Measurements from ENCODE around the gene AP3B1.

Gene AP3B1

DNA sequence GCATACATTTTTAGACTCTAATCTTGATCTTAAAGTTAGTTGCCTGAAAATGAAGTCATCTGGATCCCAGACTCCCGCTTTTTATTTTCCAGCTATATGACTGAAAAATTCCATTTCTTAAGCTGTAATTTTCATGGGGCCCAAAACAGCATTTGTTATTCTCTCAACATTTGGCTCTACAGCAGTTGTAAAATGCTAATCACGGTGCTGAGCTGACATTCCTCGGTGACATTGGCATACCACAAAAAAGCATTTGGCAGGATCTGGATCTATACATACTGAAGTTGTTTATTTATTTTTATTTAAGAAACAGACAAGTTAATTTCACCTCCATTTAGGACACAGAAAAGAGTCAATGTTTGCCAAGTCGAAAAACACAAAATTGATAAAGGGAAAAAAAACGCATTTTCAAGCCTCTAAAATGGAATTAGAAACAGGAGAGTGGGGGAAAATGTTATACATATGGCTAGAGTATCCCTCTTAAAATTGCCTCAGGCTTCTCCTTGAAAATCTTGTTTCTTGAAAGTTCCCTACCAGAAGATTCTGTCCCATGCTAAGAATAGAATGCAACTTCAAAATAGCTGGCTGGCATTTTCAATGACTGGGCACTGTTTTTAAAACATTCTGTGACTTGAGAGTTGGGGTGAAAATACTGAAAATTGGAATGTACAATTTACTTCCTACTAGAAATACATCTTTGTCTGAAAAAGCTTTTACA, 310.9 kb downstream of the AP3B1 start:
- H3K36me3 ChIP-seq (ENCODE audit: insufficient read depth, low read length) = no peaks in the 10 kb centered on the region
- H3K9ac ChIP-seq (ENCODE audit: low read length) = no peak overlapping the region
- H3K27ac ChIP-seq (ENCODE audit: low read depth, low read length) = no peak overlapping the region
- H3K4me1 ChIP-seq (ENCODE audit: insufficient read depth, low read length) = peaks cover 5% of the 10 kb centered on the region
- H3K27me3 ChIP-seq (ENCODE audit: control insufficient read depth in 1 of 2, insufficient read depth in 2 of 2, low read length in 2 of 2) = peaks cover 4 to 8% of the 10 kb centered on the region in 2 donors
- H3K4me3 ChIP-seq (ENCODE audit: low read depth in 1 of 2, low read length in 2 of 2) = no peak overlapping the region
- H3K9me3 ChIP-seq (ENCODE audit: low read length) = no peaks in the 10 kb centered on the region

DNA sequence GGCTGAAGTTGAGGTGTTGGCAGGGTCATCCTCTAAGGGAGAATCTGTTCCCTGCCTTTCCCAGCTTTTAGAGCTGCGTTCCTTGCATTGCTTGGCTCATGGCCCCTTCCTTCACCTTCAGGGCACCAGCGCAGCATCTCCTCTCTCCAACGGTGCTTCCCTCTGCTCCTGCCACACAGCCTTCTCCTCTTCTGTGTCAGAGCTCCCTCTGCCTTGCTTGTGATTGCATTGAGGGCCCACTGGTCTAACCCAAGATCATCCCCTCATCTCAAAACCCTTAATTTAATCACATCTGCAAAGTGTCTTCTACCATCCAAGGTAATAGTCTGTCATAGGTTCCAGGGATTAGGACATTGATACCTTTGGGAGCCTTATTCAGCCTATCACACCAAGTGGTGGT, 312.7 kb downstream of the AP3B1 start:
- Histone ChIP-seq H3K27me3 (ENCODE audit: control insufficient read depth in 1 of 2, insufficient read depth in 2 of 2, low read length in 2 of 2) (peaks cover 4 to 8% of the 10 kb centered on the region in 2 donors), H3K9ac (ENCODE audit: low read length) (no peak overlapping the region)

GRCh38 chr5:77974576-77974975, 319.9 kb downstream of the AP3B1 start:
- H3K4me3 ChIP-seq (ENCODE audit: low read depth in 1 of 2, low read length in 2 of 2) = no peak overlapping the region
- no peaks in the 10 kb centered on the region for H3K36me3 ChIP-seq (ENCODE audit: insufficient read depth, low read length)
- H3K27me3 ChIP-seq (ENCODE audit: control insufficient read depth in 1 of 2, insufficient read depth in 2 of 2, low read length in 2 of 2) = peaks cover 33 to 45% of the 10 kb centered on the region in 2 donors
- peaks cover 12% of the 10 kb centered on the region for H3K4me1 ChIP-seq (ENCODE audit: insufficient read depth, low read length)
- no peak overlapping the region for H3K27ac ChIP-seq (ENCODE audit: low read depth, low read length)
- no peak overlapping the region for H3K9ac ChIP-seq (ENCODE audit: low read length)
- H3K9me3 ChIP-seq (ENCODE audit: low read length) = no peaks in the 10 kb centered on the region

More for the DNA sequence above, 312.7 kb downstream of the AP3B1 start:
- Histone ChIP-seq H3K4me3 (ENCODE audit: low read depth in 1 of 2, low read length in 2 of 2) (no peak overlapping the region), H3K27ac (ENCODE audit: low read depth, low read length) (no peak overlapping the region), H3K4me1 (ENCODE audit: insufficient read depth, low read length) (peaks cover 5% of the 10 kb centered on the region), H3K9me3 (ENCODE audit: low read length) (no peaks in the 10 kb centered on the region), H3K36me3 (ENCODE audit: insufficient read depth, low read length) (no peaks in the 10 kb centered on the region)

GRCh38 chr5:77973253-77973609, 321.3 kb downstream of the AP3B1 start:
- peaks cover 33 to 45% of the 10 kb centered on the region in 2 donors for H3K27me3 ChIP-seq (ENCODE audit: control insufficient read depth in 1 of 2, insufficient read depth in 2 of 2, low read length in 2 of 2)
- no peak overlapping the region for H3K4me3 ChIP-seq (ENCODE audit: low read depth in 1 of 2, low read length in 2 of 2)
- H3K9ac ChIP-seq (ENCODE audit: low read length) = no peak overlapping the region
- no peaks in the 10 kb centered on the region for H3K9me3 ChIP-seq (ENCODE audit: low read length)
- peaks cover 12% of the 10 kb centered on the region for H3K4me1 ChIP-seq (ENCODE audit: insufficient read depth, low read length)
- H3K27ac ChIP-seq (ENCODE audit: low read depth, low read length) = no peak overlapping the region
- no peaks in the 10 kb centered on the region for H3K36me3 ChIP-seq (ENCODE audit: insufficient read depth, low read length)

DNA sequence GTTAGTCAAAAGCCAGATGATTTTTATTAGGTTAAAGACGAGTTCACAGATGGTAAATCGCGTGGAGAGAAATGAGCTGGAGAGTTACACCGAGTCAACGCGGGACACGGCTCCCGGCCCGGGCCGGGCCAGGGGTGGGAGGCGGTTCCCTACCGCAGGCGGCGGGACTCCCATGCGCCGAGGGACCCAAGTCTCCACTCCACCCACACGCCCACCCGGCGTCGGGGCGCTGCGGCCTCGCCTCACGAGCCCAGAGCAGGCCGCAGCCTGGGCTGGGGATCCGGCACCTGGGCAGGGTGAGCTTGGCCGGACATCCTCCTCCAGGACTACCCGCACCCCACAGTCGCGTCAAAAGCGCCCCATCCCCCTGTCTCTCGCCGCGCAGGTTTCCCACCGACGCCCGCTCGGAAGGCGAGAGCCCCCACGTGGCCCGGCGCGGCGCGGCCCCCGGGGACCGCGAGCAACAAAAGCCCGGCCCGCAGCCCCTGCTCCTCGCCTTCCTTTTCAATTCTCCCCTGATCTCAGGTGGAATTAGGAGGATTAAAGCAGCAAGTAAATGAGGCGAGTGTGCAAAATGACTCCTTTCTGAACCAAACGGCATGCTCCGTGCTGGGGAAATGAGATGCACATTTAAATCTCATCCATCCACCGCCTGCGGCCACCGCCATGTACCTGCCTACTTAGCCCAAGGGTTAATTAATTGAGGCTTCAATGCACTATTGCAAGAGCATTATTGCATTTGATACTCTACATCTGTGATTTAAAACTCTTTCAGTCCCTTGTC, 321.8 kb downstream of the AP3B1 start:
- no peaks in the 10 kb centered on the region for H3K9me3 ChIP-seq (ENCODE audit: low read length)
- no peak overlapping the region for H3K27ac ChIP-seq (ENCODE audit: low read depth, low read length)
- H3K4me1 ChIP-seq (ENCODE audit: insufficient read depth, low read length) = peaks cover 12% of the 10 kb centered on the region
- H3K4me3 ChIP-seq (ENCODE audit: low read depth in 1 of 2, low read length in 2 of 2) = peak overlapping the region; percentile 41 to 52
- H3K9ac ChIP-seq (ENCODE audit: low read length) = no peak overlapping the region
- H3K36me3 ChIP-seq (ENCODE audit: insufficient read depth, low read length) = no peaks in the 10 kb centered on the region
- H3K27me3 ChIP-seq (ENCODE audit: control insufficient read depth in 1 of 2, insufficient read depth in 2 of 2, low read length in 2 of 2) = peaks cover 33 to 45% of the 10 kb centered on the region in 2 donors

- H3K4me1 ChIP-seq (ENCODE audit: insufficient read depth, low read length) = peaks cover 12% of the 10 kb centered on the region
- no peak overlapping the region for H3K9ac ChIP-seq (ENCODE audit: low read length)
- no peaks in the 10 kb centered on the region for H3K36me3 ChIP-seq (ENCODE audit: insufficient read depth, low read length)
- peak overlapping the region; percentile 41 to 52 for H3K4me3 ChIP-seq (ENCODE audit: low read depth in 1 of 2, low read length in 2 of 2)
- no peak overlapping the region for H3K27ac ChIP-seq (ENCODE audit: low read depth, low read length)
- peaks cover 33 to 45% of the 10 kb centered on the region in 2 donors for H3K27me3 ChIP-seq (ENCODE audit: control insufficient read depth in 1 of 2, insufficient read depth in 2 of 2, low read length in 2 of 2)
- H3K9me3 ChIP-seq (ENCODE audit: low read length) = no peaks in the 10 kb centered on the region
Measured at GRCh38 chr5:77971776-77972468, 322.6 kb downstream of the AP3B1 start.

DNA sequence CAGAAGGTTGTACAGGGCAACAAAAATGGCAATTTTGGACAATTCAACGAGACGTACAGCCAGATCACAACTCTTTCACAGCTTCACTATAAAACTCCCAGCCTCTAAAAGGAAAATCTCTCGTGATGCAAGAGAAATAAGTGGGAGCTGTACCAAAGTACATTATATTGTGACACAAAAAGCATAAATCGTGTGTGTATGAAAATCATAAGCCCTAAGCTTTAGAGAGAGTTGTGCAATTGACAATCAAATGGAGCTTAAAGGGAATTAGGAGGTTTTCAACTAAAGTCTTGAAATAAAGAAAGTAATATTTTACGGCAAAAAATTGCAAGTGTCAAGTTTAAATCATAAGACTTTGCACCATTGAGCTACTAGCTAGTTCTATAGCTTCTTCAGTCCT, 323.6 kb downstream of the AP3B1 start:
- peaks cover 33 to 45% of the 10 kb centered on the region in 2 donors for H3K27me3 ChIP-seq (ENCODE audit: control insufficient read depth in 1 of 2, insufficient read depth in 2 of 2, low read length in 2 of 2)

DNA sequence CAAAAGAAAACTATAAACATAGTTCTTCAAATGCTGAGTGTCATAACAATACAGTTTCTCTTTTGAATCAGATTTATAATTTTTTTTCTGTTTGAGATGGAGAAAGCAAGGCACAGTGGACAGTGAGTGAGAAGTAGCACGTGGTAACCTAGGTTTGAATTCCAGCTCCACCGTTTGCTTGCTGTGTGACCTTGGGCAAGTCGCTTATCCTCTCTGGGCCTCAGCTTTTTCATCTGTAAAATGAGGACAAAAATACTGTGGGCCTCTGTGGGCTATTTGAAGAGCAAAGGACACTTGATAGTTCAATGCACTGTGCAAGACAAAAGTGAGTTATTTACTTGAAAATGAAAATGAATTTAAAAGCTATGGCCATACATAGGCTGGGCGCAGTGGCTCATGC, 330.7 kb downstream of the AP3B1 start:
- no peak overlapping the region for H3K27ac ChIP-seq (ENCODE audit: low read depth, low read length)
- H3K4me1 ChIP-seq (ENCODE audit: insufficient read depth, low read length) = no peaks in the 10 kb centered on the region
- H3K4me3 ChIP-seq (ENCODE audit: low read depth in 1 of 2, low read length in 2 of 2) = no peak overlapping the region
- peaks cover 5 to 19% of the 10 kb centered on the region in 2 donors for H3K27me3 ChIP-seq (ENCODE audit: control insufficient read depth in 1 of 2, insufficient read depth in 2 of 2, low read length in 2 of 2)
- no peaks in the 10 kb centered on the region for H3K9me3 ChIP-seq (ENCODE audit: low read length)
- no peak overlapping the region for H3K9ac ChIP-seq (ENCODE audit: low read length)
- H3K36me3 ChIP-seq (ENCODE audit: insufficient read depth, low read length) = no peaks in the 10 kb centered on the region

More for the DNA sequence above, 323.6 kb downstream of the AP3B1 start:
- Histone ChIP-seq H3K4me1 (ENCODE audit: insufficient read depth, low read length) (peaks cover 12% of the 10 kb centered on the region), H3K9me3 (ENCODE audit: low read length) (no peaks in the 10 kb centered on the region), H3K9ac (ENCODE audit: low read length) (no peak overlapping the region), H3K4me3 (ENCODE audit: low read depth in 1 of 2, low read length in 2 of 2) (no peak overlapping the region), H3K27ac (ENCODE audit: low read depth, low read length) (no peak overlapping the region), H3K36me3 (ENCODE audit: insufficient read depth, low read length) (no peaks in the 10 kb centered on the region)

GRCh38 chr5:77960863-77961396, 333.6 kb downstream of the AP3B1 start:
- Histone ChIP-seq H3K4me3 (ENCODE audit: low read depth in 1 of 2, low read length in 2 of 2) (no peak overlapping the region), H3K9ac (ENCODE audit: low read length) (no peak overlapping the region), H3K36me3 (ENCODE audit: insufficient read depth, low read length) (no peaks in the 10 kb centered on the region), H3K4me1 (ENCODE audit: insufficient read depth, low read length) (no peaks in the 10 kb centered on the region), H3K27ac (ENCODE audit: low read depth, low read length) (no peak overlapping the region), H3K9me3 (ENCODE audit: low read length) (no peaks in the 10 kb centered on the region), H3K27me3 (ENCODE audit: control insufficient read depth in 1 of 2, insufficient read depth in 2 of 2, low read length in 2 of 2) (peaks cover 17 to 32% of the 10 kb centered on the region in 2 donors)

- no peaks in the 10 kb centered on the region for H3K36me3 ChIP-seq (ENCODE audit: insufficient read depth, low read length)
- H3K9ac ChIP-seq (ENCODE audit: low read length) = no peak overlapping the region
- H3K4me3 ChIP-seq (ENCODE audit: low read depth in 1 of 2, low read length in 2 of 2) = no peak overlapping the region
- no peak overlapping the region for H3K27ac ChIP-seq (ENCODE audit: low read depth, low read length)
- no peaks in the 10 kb centered on the region for H3K4me1 ChIP-seq (ENCODE audit: insufficient read depth, low read length)
- H3K9me3 ChIP-seq (ENCODE audit: low read length) = no peaks in the 10 kb centered on the region
- peaks cover 17 to 32% of the 10 kb centered on the region in 2 donors for H3K27me3 ChIP-seq (ENCODE audit: control insufficient read depth in 1 of 2, insufficient read depth in 2 of 2, low read length in 2 of 2)
Measured at GRCh38 chr5:77960305-77960704, 334.2 kb downstream of the AP3B1 start.

GRCh38 chr5:77958642-77959330, 335.7 kb downstream of the AP3B1 start:
- Histone ChIP-seq H3K27me3 (ENCODE audit: control insufficient read depth in 1 of 2, insufficient read depth in 2 of 2, low read length in 2 of 2) (peaks cover 17 to 32% of the 10 kb centered on the region in 2 donors), H3K36me3 (ENCODE audit: insufficient read depth, low read length) (no peaks in the 10 kb centered on the region), H3K9ac (ENCODE audit: low read length) (no peak overlapping the region), H3K9me3 (ENCODE audit: low read length) (no peaks in the 10 kb centered on the region), H3K4me3 (ENCODE audit: low read depth in 1 of 2, low read length in 2 of 2) (no peak overlapping the region), H3K4me1 (ENCODE audit: insufficient read depth, low read length) (no peaks in the 10 kb centered on the region), H3K27ac (ENCODE audit: low read depth, low read length) (no peak overlapping the region)
